Measurements from ENCODE around the gene PRKN.

The PRKN gene

DNA sequence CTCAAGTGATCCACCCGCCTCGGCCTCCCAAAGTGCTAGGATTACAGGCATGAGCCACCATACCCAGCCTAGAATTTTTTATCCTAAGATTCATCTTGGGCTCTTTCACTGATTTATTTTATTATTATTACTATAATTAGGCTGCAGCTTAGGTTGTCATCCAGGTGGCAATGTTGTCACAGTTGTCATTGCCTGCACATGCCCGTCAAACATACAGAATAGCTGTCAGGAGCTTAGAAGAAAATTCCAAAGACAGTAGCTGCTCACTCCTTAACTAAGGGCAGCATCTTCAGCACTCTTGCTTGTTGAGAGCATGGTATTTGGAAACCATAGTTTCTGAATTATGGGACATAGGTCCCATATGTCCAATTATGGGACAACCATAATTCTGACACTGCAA lies 1118.8 kb downstream of the PRKN start:
- Histone ChIP-seq H2BK120ac (ENCODE audit: low read depth, low read length) (no peak overlapping the region), H3K9me3 (ENCODE audit: control insufficient read depth, low read length) (peaks cover 5% of the 10 kb centered on the region), H3K4me1 (ENCODE audit: control insufficient read depth, insufficient read depth, low read depth, low read length) (no peaks in the 10 kb centered on the region), H3K4ac (ENCODE audit: low read depth in 1 of 2, low read length in 2 of 2) (no peak overlapping the region), H3K14ac (ENCODE audit: low read length in 2 of 2) (no peak overlapping the region), H3K27me3 (ENCODE audit: control insufficient read depth in 1 of 2, insufficient read depth in 1 of 2, low read length in 2 of 2) (no peaks in the 10 kb centered on the region), H3K18ac (ENCODE audit: low read depth in 1 of 2, low read length in 2 of 2) (no peak overlapping the region), H2BK5ac (ENCODE audit: low read depth, low read length, poor library complexity, severe bottlenecking) (no peak overlapping the region), H2BK15ac (ENCODE audit: low read depth, poor library complexity, severe bottlenecking) (no peak overlapping the region), H2BK12ac (ENCODE audit: low read length in 2 of 2) (no peak overlapping the region), H3K79me1 (replicated peaks; ENCODE audit: low read length, poor library complexity, severe bottlenecking) (no peaks in the 10 kb centered on the region), H2AFZ (ENCODE audit: low read depth, low read length) (no peak overlapping the region), H4K8ac (ENCODE audit: low read length) (no peak overlapping the region), H3K36me3 (ENCODE audit: control insufficient read depth in 1 of 2, insufficient read depth in 2 of 2, low read depth in 1 of 2, low read length in 2 of 2) (no peaks in the 10 kb centered on the region), H3K4me3 (ENCODE audit: insufficient read depth in 1 of 2, low read depth in 1 of 2, low read length in 2 of 2) (no peak overlapping the region), H3K27ac (ENCODE audit: low read length, poor library complexity, severe bottlenecking) (no peak overlapping the region), H3K9ac (ENCODE audit: low read length) (no peak overlapping the region), H3K23ac (ENCODE audit: low read length in 2 of 2) (no peak overlapping the region), H2AK5ac (ENCODE audit: low read length, severe bottlenecking) (no peak overlapping the region), H4K91ac (ENCODE audit: low read length) (no peak overlapping the region), H3K4me2 (ENCODE audit: low read length, poor library complexity, severe bottlenecking) (no peak overlapping the region)
- DNase-seq: no peak
- WGBS: 83% methylated on average over 1 of the region's 3 CpGs

GRCh38 chr6:161607696-161608297 lies 1119.8 kb downstream of the PRKN start:
- Histone ChIP-seq H4K91ac (ENCODE audit: low read length) (no peak overlapping the region), H4K8ac (ENCODE audit: low read length) (no peak overlapping the region), H3K18ac (ENCODE audit: low read depth in 1 of 2, low read length in 2 of 2) (no peak overlapping the region), H3K9me3 (ENCODE audit: control insufficient read depth, low read length) (no peaks in the 10 kb centered on the region), H2AK5ac (ENCODE audit: low read length, severe bottlenecking) (no peak overlapping the region), H3K14ac (ENCODE audit: low read length in 2 of 2) (no peak overlapping the region), H3K27me3 (ENCODE audit: control insufficient read depth in 1 of 2, insufficient read depth in 1 of 2, low read length in 2 of 2) (no peaks in the 10 kb centered on the region), H3K23ac (ENCODE audit: low read length in 2 of 2) (no peak overlapping the region), H3K79me1 (replicated peaks; ENCODE audit: low read length, poor library complexity, severe bottlenecking) (no peaks in the 10 kb centered on the region), H3K9ac (ENCODE audit: low read length) (no peak overlapping the region), H3K4me2 (ENCODE audit: low read length, poor library complexity, severe bottlenecking) (no peak overlapping the region), H3K4me3 (ENCODE audit: insufficient read depth in 1 of 2, low read depth in 1 of 2, low read length in 2 of 2) (no peak overlapping the region), H3K4me1 (ENCODE audit: control insufficient read depth, insufficient read depth, low read depth, low read length) (no peaks in the 10 kb centered on the region), H2BK15ac (ENCODE audit: low read depth, poor library complexity, severe bottlenecking) (no peak overlapping the region), H2AFZ (ENCODE audit: low read depth, low read length) (no peak overlapping the region), H3K36me3 (ENCODE audit: control insufficient read depth in 1 of 2, insufficient read depth in 2 of 2, low read depth in 1 of 2, low read length in 2 of 2) (no peaks in the 10 kb centered on the region), H2BK120ac (ENCODE audit: low read depth, low read length) (no peak overlapping the region), H2BK12ac (ENCODE audit: low read length in 2 of 2) (no peak overlapping the region), H3K27ac (ENCODE audit: low read length, poor library complexity, severe bottlenecking) (no peak overlapping the region), H2BK5ac (ENCODE audit: low read depth, low read length, poor library complexity, severe bottlenecking) (no peak overlapping the region), H3K4ac (ENCODE audit: low read depth in 1 of 2, low read length in 2 of 2) (no peak overlapping the region)
- WGBS: 89% methylated on average over 4 of the region's 6 CpGs
- no peak for DNase-seq

- Histone ChIP-seq H3K4ac (ENCODE audit: low read depth in 1 of 2, low read length in 2 of 2) (no peak overlapping the region), H3K18ac (ENCODE audit: low read depth in 1 of 2, low read length in 2 of 2) (no peak overlapping the region), H3K4me2 (ENCODE audit: low read length, poor library complexity, severe bottlenecking) (no peak overlapping the region), H3K27me3 (ENCODE audit: control insufficient read depth in 1 of 2, insufficient read depth in 1 of 2, low read length in 2 of 2) (no peaks in the 10 kb centered on the region), H3K27ac (ENCODE audit: low read length, poor library complexity, severe bottlenecking) (no peak overlapping the region), H2AK5ac (ENCODE audit: low read length, severe bottlenecking) (no peak overlapping the region), H3K9me3 (ENCODE audit: control insufficient read depth, low read length) (no peaks in the 10 kb centered on the region), H3K23ac (ENCODE audit: low read length in 2 of 2) (no peak overlapping the region), H4K91ac (ENCODE audit: low read length) (no peak overlapping the region), H2BK120ac (ENCODE audit: low read depth, low read length) (no peak overlapping the region), H2BK5ac (ENCODE audit: low read depth, low read length, poor library complexity, severe bottlenecking) (no peak overlapping the region), H2AFZ (ENCODE audit: low read depth, low read length) (no peak overlapping the region), H2BK15ac (ENCODE audit: low read depth, poor library complexity, severe bottlenecking) (no peak overlapping the region), H3K14ac (ENCODE audit: low read length in 2 of 2) (no peak overlapping the region), H3K79me1 (replicated peaks; ENCODE audit: low read length, poor library complexity, severe bottlenecking) (no peaks in the 10 kb centered on the region), H4K8ac (ENCODE audit: low read length) (no peak overlapping the region), H3K4me1 (ENCODE audit: control insufficient read depth, insufficient read depth, low read depth, low read length) (no peaks in the 10 kb centered on the region), H3K4me3 (ENCODE audit: insufficient read depth in 1 of 2, low read depth in 1 of 2, low read length in 2 of 2) (no peak overlapping the region), H3K9ac (ENCODE audit: low read length) (no peak overlapping the region), H2BK12ac (ENCODE audit: low read length in 2 of 2) (no peak overlapping the region), H3K36me3 (ENCODE audit: control insufficient read depth in 1 of 2, insufficient read depth in 2 of 2, low read depth in 1 of 2, low read length in 2 of 2) (no peaks in the 10 kb centered on the region)
- WGBS: no CpG with 5 or more reads among the region's 1 CpG
- no peak for DNase-seq
These were observed 1125.2 kb downstream of the PRKN start for GRCh38 chr6:161602359-161602758.

DNA sequence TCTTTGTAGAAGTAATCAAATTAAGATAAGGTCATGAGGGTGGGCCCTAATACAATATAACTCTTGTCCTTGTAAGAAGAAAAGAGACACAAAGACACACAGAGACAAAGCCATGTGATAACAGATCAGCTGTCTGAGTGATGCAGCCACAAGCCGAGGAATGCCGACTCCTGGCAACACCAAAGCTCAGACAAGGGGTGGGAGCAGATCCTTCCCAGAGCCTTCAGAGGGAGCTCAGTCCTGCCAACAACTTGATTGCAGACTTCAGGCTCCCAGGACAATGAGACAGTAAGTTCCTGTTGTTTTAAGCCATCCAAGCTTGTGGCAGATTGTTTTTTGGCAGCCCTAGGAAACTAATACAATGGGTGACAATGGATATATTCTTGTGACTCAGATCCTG lies 1128.7 kb downstream of the PRKN start:
- Histone ChIP-seq H2BK12ac (ENCODE audit: low read length in 2 of 2) (no peak overlapping the region), H3K14ac (ENCODE audit: low read length in 2 of 2) (no peak overlapping the region), H3K4me3 (ENCODE audit: insufficient read depth in 1 of 2, low read depth in 1 of 2, low read length in 2 of 2) (no peak overlapping the region), H4K8ac (ENCODE audit: low read length) (no peak overlapping the region), H2BK15ac (ENCODE audit: low read depth, poor library complexity, severe bottlenecking) (no peak overlapping the region), H3K27ac (ENCODE audit: low read length, poor library complexity, severe bottlenecking) (no peak overlapping the region), H3K9ac (ENCODE audit: low read length) (no peak overlapping the region), H3K79me1 (replicated peaks; ENCODE audit: low read length, poor library complexity, severe bottlenecking) (no peaks in the 10 kb centered on the region), H3K4ac (ENCODE audit: low read depth in 1 of 2, low read length in 2 of 2) (no peak overlapping the region), H4K91ac (ENCODE audit: low read length) (no peak overlapping the region), H2BK120ac (ENCODE audit: low read depth, low read length) (no peak overlapping the region), H2AK5ac (ENCODE audit: low read length, severe bottlenecking) (no peak overlapping the region), H3K27me3 (ENCODE audit: control insufficient read depth in 1 of 2, insufficient read depth in 1 of 2, low read length in 2 of 2) (no peaks in the 10 kb centered on the region), H3K36me3 (ENCODE audit: control insufficient read depth in 1 of 2, insufficient read depth in 2 of 2, low read depth in 1 of 2, low read length in 2 of 2) (no peaks in the 10 kb centered on the region), H2BK5ac (ENCODE audit: low read depth, low read length, poor library complexity, severe bottlenecking) (no peak overlapping the region), H3K23ac (ENCODE audit: low read length in 2 of 2) (no peak overlapping the region), H3K4me2 (ENCODE audit: low read length, poor library complexity, severe bottlenecking) (no peak overlapping the region), H3K18ac (ENCODE audit: low read depth in 1 of 2, low read length in 2 of 2) (no peak overlapping the region), H3K4me1 (ENCODE audit: control insufficient read depth, insufficient read depth, low read depth, low read length) (no peaks in the 10 kb centered on the region), H2AFZ (ENCODE audit: low read depth, low read length) (no peak overlapping the region), H3K9me3 (ENCODE audit: control insufficient read depth, low read length) (peaks cover 3% of the 10 kb centered on the region)
- WGBS: 84% methylated on average over 2 of the region's 2 CpGs
- DNase-seq: no peak
